Inferior parietal cortex (tissue), 1 donor: ENCODE measurements around the gene HES2.
"Not testable (repeated sequence)": the region's sequence is repeated elsewhere in the genome, so short reads cannot be mapped to it uniquely, and the experiment has no call there.

Source experiments
- DNase-seq: peaks from one replicate; pipeline ENCODE4 v3.0.0-alpha.2; 2016; ENCODE audit errors: extremely low spot score

The HES2 gene

DNA sequence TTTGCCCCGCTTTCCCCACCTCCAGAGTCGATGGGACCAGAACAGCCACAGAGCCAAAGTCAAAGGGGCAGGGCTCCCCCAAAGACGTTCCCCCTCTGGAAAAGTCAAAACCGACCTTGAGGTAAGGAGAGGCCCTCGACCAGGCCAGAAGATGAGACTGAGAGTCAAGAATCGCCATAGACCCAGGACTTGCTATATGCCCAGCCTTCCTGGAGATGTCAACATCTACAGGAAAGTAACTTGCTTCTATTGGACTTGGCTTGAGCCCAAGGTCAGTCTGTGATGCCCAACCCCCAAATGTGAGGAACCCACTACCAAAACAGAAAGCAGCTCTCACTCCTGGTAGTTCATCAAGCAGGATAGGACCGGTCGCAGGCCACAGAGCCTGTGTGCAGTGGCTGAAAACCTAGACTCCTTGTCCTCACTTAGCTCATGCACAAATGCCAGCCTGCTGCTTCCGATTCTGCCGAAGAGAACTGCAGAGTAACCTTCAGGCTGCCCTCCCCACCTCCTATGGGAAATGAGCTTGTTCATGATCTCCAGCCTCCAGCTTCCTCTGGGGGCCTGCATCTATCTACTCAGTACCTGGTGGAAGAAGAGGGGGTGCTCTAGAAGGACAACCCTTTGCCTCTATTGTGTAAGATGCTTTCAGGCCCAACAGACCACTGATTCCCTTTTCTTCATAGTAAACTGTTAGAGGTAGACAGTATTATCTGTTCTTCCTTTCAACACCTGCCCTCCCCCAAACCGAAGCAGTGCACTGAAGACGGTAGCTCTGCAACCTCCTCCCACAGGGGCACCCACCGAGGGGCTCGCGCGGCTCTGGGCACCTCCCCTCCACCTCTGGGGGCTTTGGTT is 27.5 kb downstream of the HES2 start:
- DNase-seq, result peak; percentile 35

DNA sequence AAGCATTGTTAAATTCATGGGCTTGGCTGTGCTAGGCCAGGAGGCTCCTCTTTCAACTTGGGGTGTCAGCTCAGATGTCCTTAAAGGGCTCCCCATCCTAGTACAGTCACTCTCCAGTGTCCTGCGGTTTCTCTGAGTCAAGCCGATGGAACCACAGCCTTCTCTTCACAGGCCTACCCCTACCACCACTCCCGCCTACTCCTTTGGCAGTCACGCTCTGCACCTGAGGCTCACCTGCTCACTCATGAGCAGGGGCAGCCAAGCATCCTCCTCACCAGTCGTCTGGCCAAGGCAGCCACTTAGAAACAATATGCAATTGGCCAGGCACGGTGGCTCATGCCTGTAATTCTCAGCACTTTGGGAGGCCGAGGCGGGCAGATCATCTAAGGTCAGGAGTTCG is 29.7 kb downstream of the HES2 start:
- no peak for DNase-seq

DNA sequence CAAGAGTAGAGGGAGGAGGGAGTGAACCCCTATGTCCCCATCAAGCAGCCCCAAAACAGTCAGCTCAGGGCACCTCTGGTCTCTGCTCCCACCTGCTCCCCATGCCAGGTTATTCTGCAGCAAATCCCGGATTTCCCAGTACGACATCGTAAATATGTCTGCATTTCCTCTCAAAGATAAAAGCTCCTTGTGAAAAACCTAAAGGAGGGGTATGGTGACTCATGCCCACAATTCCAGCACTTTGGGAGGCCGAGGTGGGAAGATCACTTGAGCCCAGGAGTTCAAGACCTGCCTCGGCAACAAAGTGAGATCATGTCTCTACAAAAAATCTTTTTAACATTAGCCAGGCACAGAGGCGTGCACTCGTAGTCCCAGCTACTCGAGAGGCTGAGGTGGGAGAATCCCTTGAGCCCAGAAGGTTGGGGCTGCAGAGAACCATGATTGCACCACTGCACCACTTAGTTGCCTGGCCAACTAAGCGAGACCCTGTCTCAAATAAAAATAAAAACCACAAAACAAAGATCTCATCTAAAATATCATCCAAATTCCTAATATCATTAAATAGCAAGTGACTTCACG is 33.3 kb downstream of the HES2 start:
- DNase-seq, result no peak

DNA sequence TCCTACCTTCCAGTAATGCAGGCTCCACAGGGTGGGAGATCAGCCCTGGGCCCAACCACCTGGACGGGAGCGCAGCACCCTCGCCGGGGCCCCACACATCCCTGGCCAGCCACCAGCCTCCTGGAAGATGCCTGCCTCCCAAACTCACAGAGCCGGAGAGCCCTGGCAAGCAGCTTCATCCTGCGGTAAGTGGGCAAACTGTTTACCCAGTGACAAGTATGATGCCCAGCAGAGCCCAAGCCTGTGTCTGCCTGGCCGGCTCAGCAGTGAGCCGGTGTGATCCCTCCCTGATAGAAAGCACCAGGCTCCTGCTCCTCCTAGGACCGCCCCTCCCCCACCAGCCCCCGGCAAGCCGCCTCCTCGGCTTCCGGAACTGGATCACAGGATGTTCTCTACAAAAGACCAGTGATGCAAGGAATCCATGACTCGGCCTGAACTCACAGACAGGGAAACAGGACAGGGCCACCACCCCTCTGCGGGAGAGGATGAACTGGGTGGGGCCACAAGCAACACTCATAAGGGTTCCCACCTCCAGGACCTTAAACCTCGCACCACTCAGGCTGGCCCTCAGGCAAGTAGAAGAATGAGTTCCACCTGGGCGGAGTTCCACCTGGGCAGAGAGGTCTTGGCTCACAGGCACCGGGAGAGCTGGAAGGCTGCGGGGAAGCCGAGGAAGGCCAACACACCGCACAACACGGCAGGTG is 34.1 kb downstream of the HES2 start:
- no peak for DNase-seq

DNA sequence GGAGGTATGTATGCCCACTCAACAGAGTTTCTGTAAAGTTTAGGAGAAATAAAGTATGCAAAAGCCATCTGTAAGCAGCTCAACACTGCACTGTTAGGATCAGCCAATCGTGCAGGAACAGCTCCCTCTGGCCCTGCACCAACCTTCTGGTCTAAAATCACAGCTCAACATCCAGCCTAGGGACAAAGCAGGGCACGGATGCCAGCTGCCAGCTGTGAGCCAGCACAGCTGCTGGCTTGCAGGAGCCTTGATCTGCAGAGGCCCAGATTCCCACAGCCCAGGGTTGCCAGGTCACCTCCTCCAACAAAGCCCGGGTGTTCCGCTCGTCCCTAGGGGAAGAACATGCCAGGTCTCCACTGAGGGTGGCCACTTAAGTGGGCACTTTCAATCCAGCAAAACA is 34.8 kb downstream of the HES2 start:
- DNase-seq, result peak; percentile 72

DNA sequence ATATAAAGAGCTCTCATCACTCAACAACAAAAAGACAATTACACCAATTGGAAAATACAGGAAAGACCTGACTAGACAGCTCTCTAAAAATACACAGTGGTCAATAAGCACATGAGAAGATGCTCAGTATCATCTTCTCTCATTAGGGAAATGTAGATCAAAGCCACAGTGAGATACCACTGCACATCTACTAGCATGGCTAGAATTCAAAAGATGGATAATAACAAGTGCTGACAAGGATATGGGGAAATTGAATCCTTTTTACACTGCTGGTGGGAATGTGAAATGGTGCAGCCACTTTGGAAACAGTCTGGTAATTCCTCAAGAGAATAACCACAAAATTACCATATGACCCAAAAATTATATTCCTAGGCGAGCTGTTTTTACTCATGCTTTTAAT is 35.6 kb downstream of the HES2 start:
- DNase-seq, result no peak

DNA sequence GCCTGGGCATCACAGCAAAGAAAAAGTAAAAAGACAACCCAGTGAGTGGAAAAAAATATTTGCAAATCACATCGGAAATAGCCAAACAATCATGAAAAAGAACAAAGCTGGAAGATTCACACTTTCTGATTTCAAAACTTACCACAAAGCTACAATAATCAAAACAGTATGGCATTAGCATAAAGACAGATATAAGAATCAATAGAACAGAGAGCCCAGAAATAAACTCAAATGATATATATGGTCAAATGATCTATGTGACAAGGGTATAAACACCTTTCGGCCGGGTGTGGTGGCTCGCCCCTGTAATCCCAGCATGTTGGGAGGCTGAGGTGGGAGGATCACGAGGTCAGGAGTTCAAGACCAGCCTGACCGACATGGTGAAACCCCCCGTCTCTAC is 39.7 kb downstream of the HES2 start:
- no peak for DNase-seq

DNA sequence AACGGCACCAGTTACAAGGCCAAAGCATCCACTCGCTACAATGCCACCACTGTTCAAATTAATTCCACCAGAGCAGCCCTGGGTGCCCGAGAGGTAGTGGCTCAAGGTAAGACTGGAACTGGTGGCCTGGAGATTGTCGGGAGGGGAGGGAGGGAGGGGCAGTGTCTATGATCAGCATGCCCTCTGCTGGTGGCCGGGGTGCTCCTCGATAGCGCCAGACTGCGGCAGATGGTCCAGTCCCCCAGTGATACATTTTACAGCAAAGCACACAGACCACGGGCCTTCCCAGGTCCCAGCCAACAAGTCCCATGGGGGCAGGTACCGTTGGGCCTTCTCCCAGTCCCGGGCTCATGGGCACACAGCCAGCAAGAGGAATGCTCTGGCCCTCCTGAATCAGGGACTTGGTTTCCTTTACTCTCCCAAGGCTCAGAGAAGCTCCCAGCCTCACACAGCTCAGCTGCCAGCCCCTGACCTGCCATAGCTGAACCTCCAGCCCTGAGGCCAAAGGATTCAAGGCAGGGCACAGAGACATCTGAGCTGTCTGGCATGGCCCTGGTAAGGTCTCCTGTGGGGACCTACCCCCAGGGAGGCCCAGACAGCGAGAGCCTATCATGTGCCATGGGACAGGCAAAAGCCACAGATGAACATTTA is 41.5 kb downstream of the HES2 start:
- DNase-seq, result no peak

DNA sequence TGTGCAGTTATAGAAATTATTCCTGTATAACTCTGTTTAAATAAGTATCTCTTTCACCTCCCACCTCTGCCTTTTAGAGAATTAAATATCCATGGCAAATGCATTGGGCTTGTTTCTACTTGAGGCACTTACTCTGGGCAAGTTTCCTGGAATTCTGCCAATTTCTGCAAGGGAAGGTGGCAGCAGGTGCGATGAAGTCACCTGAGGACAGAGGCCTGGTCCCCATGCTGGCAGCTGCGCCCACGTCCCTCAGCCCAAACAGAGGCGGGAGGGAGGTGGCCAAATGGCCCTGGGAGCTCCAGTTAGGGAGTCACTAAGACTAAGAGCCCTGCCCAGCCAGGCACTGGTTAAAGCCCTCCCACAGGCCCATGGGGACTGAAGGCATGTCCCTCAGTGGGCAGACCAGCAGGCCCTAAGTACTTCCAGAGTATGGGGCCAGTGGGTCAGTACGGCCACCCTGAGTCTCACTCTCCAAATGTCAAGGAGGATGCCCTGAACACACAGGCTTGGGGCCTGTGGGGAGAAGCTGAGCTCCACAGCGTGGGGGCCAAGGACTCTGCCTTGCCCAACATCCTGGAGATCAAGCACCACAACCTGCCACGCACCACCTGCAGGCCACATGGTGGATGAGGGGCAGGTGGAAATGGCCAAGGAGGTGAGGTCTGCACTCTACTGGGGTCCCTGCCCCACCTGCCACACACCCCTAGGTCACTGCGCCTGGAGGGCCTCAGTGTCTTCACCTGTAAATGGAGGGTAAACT is 45.6 kb downstream of the HES2 start:
- no peak for DNase-seq

DNA sequence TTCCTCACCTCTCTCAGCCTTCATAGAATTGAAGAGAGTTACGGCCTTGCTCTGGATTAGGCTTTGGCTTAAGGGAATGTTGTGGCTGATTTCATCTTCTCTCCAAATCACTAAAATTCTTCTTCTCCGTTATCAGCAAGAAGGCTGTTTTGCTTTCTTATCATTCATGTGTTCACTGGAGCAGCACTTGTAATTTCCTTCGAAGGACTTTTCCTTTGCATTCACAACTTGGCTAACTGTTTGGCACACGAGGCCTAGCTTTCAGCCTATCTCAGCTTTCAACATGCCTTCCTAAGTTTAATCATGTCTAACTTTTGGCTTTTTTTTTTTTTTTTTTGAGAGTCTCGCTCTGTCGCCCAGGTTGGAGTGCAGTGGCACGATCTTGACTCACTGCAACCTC is 47.5 kb downstream of the HES2 start:
- DNase-seq, result not testable (repeated sequence)

DNA sequence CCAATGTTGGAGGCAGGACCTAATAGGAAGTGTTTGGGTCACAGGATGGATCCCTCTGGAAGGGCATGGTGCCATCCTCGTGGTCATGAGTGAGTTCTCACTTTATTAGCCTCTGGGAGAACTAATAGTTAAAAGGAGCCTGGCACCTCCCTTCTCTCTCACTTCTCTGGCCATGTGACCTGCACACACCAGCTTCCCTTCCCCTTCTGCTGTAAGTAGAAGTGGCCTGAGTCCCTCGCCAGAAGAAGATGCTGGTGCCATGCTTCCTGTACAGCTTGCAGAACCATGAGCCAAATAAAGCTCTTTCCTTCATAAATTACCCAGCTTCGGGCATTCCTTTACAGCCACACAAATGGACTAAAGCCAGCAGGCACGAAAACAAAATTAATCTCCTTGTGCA is 49.7 kb downstream of the HES2 start:
- DNase-seq, result no peak

DNA sequence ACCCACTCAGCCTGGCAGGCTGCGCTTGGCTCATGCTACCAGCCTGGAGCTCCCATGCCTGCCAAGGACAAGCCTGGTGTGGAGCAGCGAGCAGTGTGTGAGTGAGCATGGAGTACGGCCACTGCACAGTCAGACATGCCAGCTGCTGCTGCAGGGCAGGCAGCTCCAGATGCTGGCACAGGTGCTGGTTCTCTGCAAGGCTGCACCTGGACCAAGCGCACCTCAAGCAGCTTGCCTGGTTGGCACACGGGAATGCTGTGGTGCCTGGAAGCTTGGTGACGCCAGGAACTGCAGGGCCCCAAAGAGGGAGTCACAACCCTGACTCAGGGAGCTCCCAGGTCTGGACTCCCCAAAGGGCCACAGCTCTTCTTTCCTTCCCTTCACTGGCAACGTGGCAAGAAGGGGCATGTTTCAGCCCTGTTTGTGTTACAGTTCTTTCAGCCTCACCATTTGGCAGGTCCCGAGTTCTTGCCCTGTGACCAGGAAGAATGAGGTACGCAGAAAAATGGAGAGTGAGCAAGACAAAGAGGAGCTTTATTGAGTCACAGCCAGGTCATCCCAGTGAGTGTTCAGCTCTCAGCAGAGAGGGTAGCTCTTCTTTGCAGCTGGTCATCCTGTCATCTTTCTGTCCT is 52.2 kb downstream of the HES2 start:
- DNase-seq, result no peak

DNA sequence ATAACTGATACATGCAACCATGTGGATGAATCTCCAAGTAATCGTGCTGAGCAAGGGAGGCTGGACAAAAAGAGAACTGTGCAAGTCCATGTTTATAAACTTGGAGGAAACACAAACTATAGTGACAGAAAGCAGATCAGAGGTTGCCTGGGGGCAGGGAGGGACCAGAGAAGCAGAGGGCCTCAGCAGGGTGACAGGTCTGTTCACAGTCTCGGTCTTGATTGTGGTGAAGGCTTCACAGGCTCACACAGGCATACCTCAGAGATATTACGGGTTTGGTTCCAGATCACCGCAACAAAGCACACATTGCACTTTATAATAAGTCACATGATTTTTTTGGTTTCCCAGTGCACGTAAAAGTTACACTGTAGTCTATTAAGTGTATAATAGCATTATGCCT is 54.7 kb downstream of the HES2 start:
- DNase-seq, result no peak

DNA sequence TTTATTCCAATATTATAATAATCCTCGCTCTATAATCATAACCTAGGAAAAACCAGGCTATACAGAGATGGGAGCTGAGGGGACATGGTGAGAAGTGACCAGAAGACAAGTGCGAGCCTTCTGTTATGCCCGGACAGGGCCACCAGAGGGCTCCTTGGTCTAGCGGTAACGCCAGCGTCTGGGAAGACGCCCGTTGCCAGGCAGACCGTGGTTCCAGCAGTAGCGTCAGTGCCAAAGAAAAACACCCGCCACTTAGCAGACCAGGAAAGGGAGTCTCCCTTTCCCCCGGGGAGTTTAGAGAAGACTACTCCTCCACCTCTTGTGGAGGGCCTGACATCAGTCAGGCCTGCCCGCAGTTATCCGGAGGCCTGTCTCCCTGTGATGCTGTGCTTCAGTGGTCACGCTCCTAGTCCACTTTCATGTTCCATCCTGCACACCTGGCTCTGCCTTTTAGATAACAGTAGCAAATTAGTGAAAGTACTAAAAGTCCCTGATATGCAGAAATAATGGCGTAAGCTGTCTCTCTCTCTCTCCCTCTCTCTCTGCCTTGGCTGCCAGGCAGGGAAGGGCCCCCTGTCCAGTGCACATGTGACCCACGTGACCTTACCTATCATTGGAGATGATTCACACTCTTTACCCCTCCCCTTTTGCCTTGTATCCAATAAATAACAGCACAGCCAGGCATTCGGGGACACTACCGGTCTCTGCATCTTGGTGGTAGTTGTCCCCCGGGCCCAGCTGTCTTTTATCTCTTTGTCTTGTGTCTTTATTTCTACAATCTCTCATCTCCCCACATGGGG is 56.4 kb downstream of the HES2 start:
- peak; percentile 44 for DNase-seq
